Kidney epithelial cell (primary cell): ENCODE measurements around the gene IGF2BP2. TPM values are rescaled to one million over a fixed set of nuclear protein-coding genes. Genes with fewer than 3 reads are reported as not detected.

Experiments
- DNase-seq: peaks from one replicate; pipeline ENCODE4 v3.0.0-alpha.2; 2010; ENCODE audit warnings: low read depth
- H3K27me3 ChIP-seq: 2 replicates; pipeline ENCODE4 v1.6.0; 2011; ENCODE audit warnings: low read length; ENCODE audit not compliant: control insufficient read depth, insufficient read depth
- H3K36me3 ChIP-seq: 2 replicates; pipeline ENCODE4 v1.5.1; 2011; ENCODE audit warnings: low read length; ENCODE audit not compliant: control insufficient read depth, insufficient read depth
- H3K4me3 ChIP-seq: 2 replicates; pipeline ENCODE4 v1.5.1; 2011; ENCODE audit warnings: low read depth, mild to moderate bottlenecking, control low read depth, low read length
- total RNA-seq: library from RNA; depleted of rRNA; stranded (reverse); fragments of >200 nt; gene quantifications from 2 replicates; pipeline ENCODE4 v1.2.3, GENCODE V29; 2015
- TF ChIP-seq, protein P1 (sequence below): IDR thresholded peaks from 2 replicates; pipeline ENCODE4 v1.5.1; 2011; ENCODE audit warnings: mild to moderate bottlenecking, moderate library complexity, low read length, control low read depth, inconsistent platforms; ENCODE audit not compliant: insufficient read depth, poor library complexity, severe bottlenecking

Gene IGF2BP2
- total RNA-seq, 1 donor from 2014 or later, result 77.0 TPM

DNA sequence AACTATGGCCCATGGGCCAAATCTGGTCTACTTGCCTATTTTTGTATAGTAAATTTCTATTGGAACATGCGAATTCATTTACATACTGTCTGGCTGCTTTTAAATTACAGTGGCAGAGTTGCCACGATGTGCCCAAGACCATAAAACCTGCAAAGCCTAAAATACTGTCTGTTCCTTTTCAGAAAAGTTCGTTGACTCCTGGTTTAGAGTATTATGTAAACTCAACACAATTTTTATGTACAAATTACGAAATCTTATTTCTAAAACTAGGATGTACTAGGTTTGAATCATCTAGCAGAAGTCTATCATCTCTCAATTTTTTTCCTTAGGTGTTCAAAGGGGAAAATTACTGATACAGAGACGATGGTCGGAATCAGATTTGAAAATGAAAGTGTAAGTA is 211.8 kb downstream of the IGF2BP2 start:
- Histone ChIP-seq H3K4me3 (no peak overlapping the region), H3K27me3 (no peaks in the 10 kb centered on the region), H3K36me3 (peaks cover 1% of the 10 kb centered on the region)
- DNase-seq, result no peak
- TF ChIP-seq, protein P1, sequence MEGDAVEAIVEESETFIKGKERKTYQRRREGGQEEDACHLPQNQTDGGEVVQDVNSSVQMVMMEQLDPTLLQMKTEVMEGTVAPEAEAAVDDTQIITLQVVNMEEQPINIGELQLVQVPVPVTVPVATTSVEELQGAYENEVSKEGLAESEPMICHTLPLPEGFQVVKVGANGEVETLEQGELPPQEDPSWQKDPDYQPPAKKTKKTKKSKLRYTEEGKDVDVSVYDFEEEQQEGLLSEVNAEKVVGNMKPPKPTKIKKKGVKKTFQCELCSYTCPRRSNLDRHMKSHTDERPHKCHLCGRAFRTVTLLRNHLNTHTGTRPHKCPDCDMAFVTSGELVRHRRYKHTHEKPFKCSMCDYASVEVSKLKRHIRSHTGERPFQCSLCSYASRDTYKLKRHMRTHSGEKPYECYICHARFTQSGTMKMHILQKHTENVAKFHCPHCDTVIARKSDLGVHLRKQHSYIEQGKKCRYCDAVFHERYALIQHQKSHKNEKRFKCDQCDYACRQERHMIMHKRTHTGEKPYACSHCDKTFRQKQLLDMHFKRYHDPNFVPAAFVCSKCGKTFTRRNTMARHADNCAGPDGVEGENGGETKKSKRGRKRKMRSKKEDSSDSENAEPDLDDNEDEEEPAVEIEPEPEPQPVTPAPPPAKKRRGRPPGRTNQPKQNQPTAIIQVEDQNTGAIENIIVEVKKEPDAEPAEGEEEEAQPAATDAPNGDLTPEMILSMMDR, result no peak

DNA sequence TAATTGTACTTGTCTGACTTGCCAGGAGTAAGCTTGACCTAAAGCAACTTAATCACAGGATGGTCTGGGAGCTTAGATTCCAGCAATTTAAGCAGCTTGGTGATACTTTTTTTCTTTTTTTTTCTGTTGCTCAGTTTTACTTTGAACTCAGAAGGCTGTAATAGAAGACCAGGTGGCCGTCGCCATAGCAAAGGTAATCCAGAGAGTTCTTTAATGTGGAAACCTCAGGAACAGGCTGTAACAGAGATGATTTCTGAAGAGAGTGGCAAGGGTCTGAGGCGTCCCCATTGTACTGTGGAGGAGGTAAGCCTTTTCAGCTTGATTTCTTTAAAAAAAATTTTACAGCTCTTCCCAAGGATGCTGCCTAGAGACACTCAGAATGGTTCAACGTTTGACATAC is 218.6 kb downstream of the IGF2BP2 start:
- Histone ChIP-seq H3K27me3 (no peaks in the 10 kb centered on the region), H3K4me3 (no peak overlapping the region), H3K36me3 (no peaks in the 10 kb centered on the region)
- DNase-seq, result no peak
- TF ChIP-seq, protein P1, result no peak

DNA sequence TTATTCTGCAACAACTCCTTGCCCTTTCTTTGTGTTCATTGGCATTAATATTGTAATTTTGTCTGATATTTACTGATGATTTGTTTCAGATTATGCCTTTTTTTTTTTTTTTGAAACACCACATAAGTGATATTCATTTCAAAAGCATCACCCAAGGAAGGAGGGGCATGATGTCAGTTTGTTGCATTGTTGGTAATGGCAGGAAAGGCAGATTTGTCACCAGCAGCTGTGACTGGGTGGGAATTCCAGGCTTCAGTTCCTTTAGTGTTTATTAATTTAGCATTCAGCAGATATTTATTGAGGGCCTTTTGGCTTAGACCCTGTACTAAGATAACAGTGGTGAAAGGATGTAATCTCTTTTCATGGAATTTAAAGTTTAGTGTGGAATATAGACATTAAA is 219.3 kb downstream of the IGF2BP2 start:
- no peaks in the 10 kb centered on the region for H3K27me3 ChIP-seq
- DNase-seq, result no peak
- no peak overlapping the region for H3K4me3 ChIP-seq
- no peaks in the 10 kb centered on the region for H3K36me3 ChIP-seq
- TF ChIP-seq, protein P1, result no peak

DNA sequence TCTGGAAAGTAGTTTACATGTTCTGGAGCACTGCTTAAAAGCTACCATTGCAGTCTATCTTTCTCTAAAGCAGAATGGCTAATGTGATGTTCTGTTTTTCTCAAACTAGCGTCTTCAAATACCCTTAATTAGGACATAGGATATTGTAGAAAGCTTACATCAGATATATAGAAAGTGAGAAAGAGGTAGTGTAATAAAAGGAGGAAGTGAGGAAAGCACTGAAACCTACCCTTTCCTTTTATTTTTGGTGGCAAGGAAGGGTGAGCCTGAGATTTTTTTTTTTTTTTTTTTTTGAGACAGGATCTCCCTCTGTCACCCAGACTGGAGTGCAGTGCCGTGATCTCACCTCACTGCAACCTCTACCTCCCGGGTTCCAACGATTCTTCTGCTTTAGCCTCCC is 229.3 kb downstream of the IGF2BP2 start:
- Histone ChIP-seq H3K4me3 (no peak overlapping the region), H3K27me3 (no peaks in the 10 kb centered on the region), H3K36me3 (peaks cover 1% of the 10 kb centered on the region)
- no peak for DNase-seq
- TF ChIP-seq, protein P1, result no peak

DNA sequence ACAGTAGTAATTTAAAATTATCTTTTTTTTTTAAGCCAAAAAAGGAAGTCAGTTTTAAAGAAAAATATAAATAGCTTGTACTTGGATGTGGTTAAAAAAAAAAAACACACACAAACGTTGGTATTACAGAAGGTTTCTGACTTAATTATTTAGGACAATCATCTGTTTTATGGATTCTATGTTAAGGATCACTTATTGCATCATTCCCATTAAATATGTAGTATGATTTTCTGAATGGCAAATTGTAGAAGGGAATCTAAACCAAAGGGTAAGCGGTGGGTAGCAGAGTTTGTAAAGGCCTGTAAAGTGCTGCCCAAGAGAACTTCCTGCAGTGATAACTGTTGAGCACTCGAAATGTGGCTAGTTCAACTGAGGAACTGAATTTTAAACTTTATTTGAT is 230.8 kb downstream of the IGF2BP2 start:
- TF ChIP-seq, protein P1, result no peak
- no peak for DNase-seq
- H3K27me3 ChIP-seq, result no peaks in the 10 kb centered on the region
- H3K36me3 ChIP-seq, result peaks cover 1% of the 10 kb centered on the region
- no peak overlapping the region for H3K4me3 ChIP-seq

Other genes starting within 250 kb of the IGF2BP2 start
- 18.5 and 22.3 TPM in 2 replicates for gene SENP2, start 238.7 kb downstream of the IGF2BP2 start, total RNA-seq
- gene TRA2B, start 113.0 kb upstream of the IGF2BP2 start, total RNA-seq, result 142 and 154 TPM in 2 replicates